WTC11 (cell line): ENCODE results near the gene SMURF1.
"Not testable (repeated sequence)": the region's sequence is repeated elsewhere in the genome, so short reads cannot be mapped to it uniquely, and the experiment has no call there.

Source experiments
- CTCF ChIP-seq: fragments of 200-600 bp; IDR thresholded peaks from 2 replicates; pipeline ENCODE4 v1.8.0; 2022; ENCODE audit warnings: antibody characterized with exemption
- E2F5 ChIP-seq: sonication (generic); formaldehyde crosslinking; IDR thresholded peaks from 2 replicates; pipeline ENCODE4 v1.8.1; 2022; ENCODE audit warnings: mild to moderate bottlenecking, moderate library complexity, missing genetic modification reagents
- ERG ChIP-seq: fragments of 250-450 bp; sonication (Bioruptor Pico); IDR thresholded peaks from 2 replicates; pipeline ENCODE4 v1.8.0; 2021; ENCODE audit warnings: mild to moderate bottlenecking
- NFYB ChIP-seq: sonication (generic); formaldehyde crosslinking; conservative IDR thresholded peaks from 2 replicates; pipeline ENCODE4 v1.8.0; 2022; ENCODE audit warnings: low read depth, missing genetic modification reagents
- TEAD4 ChIP-seq: sonication (generic); formaldehyde crosslinking; IDR thresholded peaks from 2 replicates; pipeline ENCODE4 v1.8.0; 2022; ENCODE audit warnings: mild to moderate bottlenecking, missing genetic modification reagents

GRCh38 chr7:99163669-99164068 lies 19.8 kb upstream of the SMURF1 start:
- not testable (repeated sequence) for TF ChIP-seq CTCF; NFYB; E2F5 (CRISPR knock-in tag); TEAD4 (CRISPR knock-in tag); ERG (CRISPR knock-in tag)
